ENCODE results near the gene RFX7.
A peak's percentile ranks its signal among the peaks of the same experiment; 100 is the strongest.

Gene RFX7

DNA sequence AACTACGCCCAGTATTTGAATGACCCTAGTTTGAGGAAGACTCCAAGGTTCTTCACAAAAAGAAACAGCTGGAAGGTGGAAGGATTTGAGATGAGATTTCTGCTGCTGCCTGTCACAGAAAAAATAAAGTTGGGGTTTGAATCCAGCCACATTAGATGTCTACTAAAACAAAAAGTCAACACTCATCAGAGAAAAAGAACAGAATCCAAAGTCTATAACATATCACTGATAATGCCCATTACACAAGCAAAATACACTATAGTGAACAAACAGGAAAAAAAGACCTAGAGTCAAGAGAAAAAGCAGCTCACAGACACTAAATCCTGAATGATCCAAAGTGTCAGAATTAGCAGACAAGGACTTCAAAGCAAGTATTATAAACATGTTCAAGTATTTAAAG, 56.0 kb downstream of the RFX7 start:
- H3K4me3 ChIP-seq (ENCODE audit: low read depth in 1 of 5, low read length in 5 of 5): no peak overlapping the region
- H3K9me3 ChIP-seq (ENCODE audit: control insufficient read depth in 5 of 5, low read length in 5 of 5): no peaks in the 10 kb centered on the region
- peaks cover 0 to 5% (median 0%) of the 10 kb centered on the region in 5 donors for H3K36me3 ChIP-seq (ENCODE audit: control insufficient read depth in 5 of 5, insufficient read depth in 5 of 5, low read length in 5 of 5)
- no peak overlapping the region for H3K27ac ChIP-seq (ENCODE audit: low read depth, low read length)
- no peaks in the 10 kb centered on the region for H3K27me3 ChIP-seq (ENCODE audit: control insufficient read depth in 5 of 5, insufficient read depth in 4 of 5, low read length in 5 of 5)
- H3K9ac ChIP-seq (ENCODE audit: low read length in 5 of 5): peak overlapping the region in 1 of 5 donors; percentile 20
- peaks cover 0 to 10% (median 4%) of the 10 kb centered on the region in 5 donors for H3K4me1 ChIP-seq (ENCODE audit: control insufficient read depth in 5 of 5, insufficient read depth in 5 of 5, low read length in 5 of 5)

DNA sequence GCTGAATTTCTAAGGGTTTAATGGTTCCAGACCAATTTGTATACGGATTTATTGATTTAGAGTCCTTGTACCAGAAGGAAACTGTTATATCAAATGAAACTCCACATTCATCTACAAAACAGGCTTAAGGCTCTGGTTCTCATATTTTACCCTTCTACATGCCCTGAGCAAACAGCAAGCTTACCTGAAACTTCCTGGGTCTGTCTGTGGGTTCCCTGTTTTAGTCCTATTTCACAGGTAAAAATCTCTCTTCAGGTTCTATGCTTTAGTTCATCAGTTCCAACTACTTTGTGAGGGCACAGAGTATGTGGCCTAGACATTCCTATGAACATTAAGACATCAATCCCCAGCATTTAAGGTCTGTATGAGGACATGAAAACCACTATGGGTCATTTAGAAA, 57.7 kb downstream of the RFX7 start:
- peaks cover 0 to 10% (median 4%) of the 10 kb centered on the region in 5 donors for H3K4me1 ChIP-seq (ENCODE audit: control insufficient read depth in 5 of 5, insufficient read depth in 5 of 5, low read length in 5 of 5)
- H3K36me3 ChIP-seq (ENCODE audit: control insufficient read depth in 5 of 5, insufficient read depth in 5 of 5, low read length in 5 of 5): peaks cover 0 to 5% (median 0%) of the 10 kb centered on the region in 5 donors
- no peak overlapping the region for H3K27ac ChIP-seq (ENCODE audit: low read depth, low read length)
- no peaks in the 10 kb centered on the region for H3K9me3 ChIP-seq (ENCODE audit: control insufficient read depth in 5 of 5, low read length in 5 of 5)
- no peak overlapping the region for H3K4me3 ChIP-seq (ENCODE audit: low read depth in 1 of 5, low read length in 5 of 5)
- no peaks in the 10 kb centered on the region for H3K27me3 ChIP-seq (ENCODE audit: control insufficient read depth in 5 of 5, insufficient read depth in 4 of 5, low read length in 5 of 5)
- H3K9ac ChIP-seq (ENCODE audit: low read length in 5 of 5): no peak overlapping the region

DNA sequence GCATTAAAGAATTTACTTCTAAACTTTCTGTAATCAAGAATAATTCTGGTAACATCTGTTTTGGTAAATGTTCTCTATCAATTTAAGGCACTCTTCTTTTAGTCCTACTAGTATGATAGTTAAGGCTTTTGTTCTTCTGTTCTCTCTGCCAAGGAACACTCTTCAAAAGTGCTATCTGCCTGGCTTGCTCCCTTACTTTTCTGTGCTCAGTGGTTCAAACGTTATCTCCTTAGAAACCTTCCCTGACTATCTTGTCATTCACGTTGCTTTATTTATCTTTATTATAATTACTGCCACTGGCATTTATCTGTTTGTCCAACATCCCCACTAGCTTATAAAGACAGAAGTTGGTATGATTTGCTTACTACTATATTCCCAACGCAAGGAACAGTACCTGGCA, 59.2 kb downstream of the RFX7 start:
- Histone ChIP-seq H3K9me3 (ENCODE audit: control insufficient read depth in 5 of 5, low read length in 5 of 5) (no peaks in the 10 kb centered on the region), H3K9ac (ENCODE audit: low read length in 5 of 5) (no peak overlapping the region), H3K4me1 (ENCODE audit: control insufficient read depth in 5 of 5, insufficient read depth in 5 of 5, low read length in 5 of 5) (peaks cover 0 to 10% (median 4%) of the 10 kb centered on the region in 5 donors), H3K4me3 (ENCODE audit: low read depth in 1 of 5, low read length in 5 of 5) (no peak overlapping the region), H3K27ac (ENCODE audit: low read depth, low read length) (no peak overlapping the region), H3K36me3 (ENCODE audit: control insufficient read depth in 5 of 5, insufficient read depth in 5 of 5, low read length in 5 of 5) (peaks cover 0 to 5% (median 0%) of the 10 kb centered on the region in 5 donors), H3K27me3 (ENCODE audit: control insufficient read depth in 5 of 5, insufficient read depth in 4 of 5, low read length in 5 of 5) (no peaks in the 10 kb centered on the region)

DNA sequence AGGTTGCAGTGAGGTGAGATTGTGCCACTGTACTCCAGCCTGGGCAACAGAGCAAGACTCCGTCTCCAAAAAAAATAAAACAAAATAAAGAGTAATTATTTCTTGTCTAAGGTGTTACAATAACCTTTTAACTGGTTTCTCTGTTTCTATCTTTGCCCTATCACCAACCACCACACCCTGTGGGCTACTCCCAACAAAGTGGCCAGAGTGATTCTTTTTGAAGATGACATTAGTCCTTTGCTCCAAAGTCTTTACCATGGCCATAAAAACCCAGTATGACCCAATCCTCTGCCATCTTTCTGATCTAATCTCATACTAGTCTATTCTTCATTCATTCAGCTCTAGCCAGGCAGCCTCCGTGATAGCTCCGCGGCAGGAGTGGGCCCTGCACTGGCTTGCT, 62.8 kb downstream of the RFX7 start:
- Histone ChIP-seq H3K36me3 (ENCODE audit: control insufficient read depth in 5 of 5, insufficient read depth in 5 of 5, low read length in 5 of 5) (peaks cover 0 to 5% (median 0%) of the 10 kb centered on the region in 5 donors), H3K9me3 (ENCODE audit: control insufficient read depth in 5 of 5, low read length in 5 of 5) (no peaks in the 10 kb centered on the region), H3K27me3 (ENCODE audit: control insufficient read depth in 5 of 5, insufficient read depth in 4 of 5, low read length in 5 of 5) (no peaks in the 10 kb centered on the region), H3K4me1 (ENCODE audit: control insufficient read depth in 5 of 5, insufficient read depth in 5 of 5, low read length in 5 of 5) (no peaks in the 10 kb centered on the region), H3K4me3 (ENCODE audit: low read depth in 1 of 5, low read length in 5 of 5) (no peak overlapping the region), H3K27ac (ENCODE audit: low read depth, low read length) (no peak overlapping the region), H3K9ac (ENCODE audit: low read length in 5 of 5) (no peak overlapping the region)

- Histone ChIP-seq H3K4me3 (ENCODE audit: low read depth in 1 of 5, low read length in 5 of 5) (no peak overlapping the region), H3K27ac (ENCODE audit: low read depth, low read length) (no peak overlapping the region), H3K36me3 (ENCODE audit: control insufficient read depth in 5 of 5, insufficient read depth in 5 of 5, low read length in 5 of 5) (peaks cover 3 to 8% (median 4%) of the 10 kb centered on the region in 5 donors), H3K9me3 (ENCODE audit: control insufficient read depth in 5 of 5, low read length in 5 of 5) (no peaks in the 10 kb centered on the region), H3K9ac (ENCODE audit: low read length in 5 of 5) (no peak overlapping the region), H3K27me3 (ENCODE audit: control insufficient read depth in 5 of 5, insufficient read depth in 4 of 5, low read length in 5 of 5) (no peaks in the 10 kb centered on the region), H3K4me1 (ENCODE audit: control insufficient read depth in 5 of 5, insufficient read depth in 5 of 5, low read length in 5 of 5) (no peaks in the 10 kb centered on the region)
These were observed 66.7 kb downstream of the RFX7 start for GRCh38 chr15:56176996-56177395.

GRCh38 chr15:56175788-56176187, 67.9 kb downstream of the RFX7 start:
- Histone ChIP-seq H3K36me3 (ENCODE audit: control insufficient read depth in 5 of 5, insufficient read depth in 5 of 5, low read length in 5 of 5) (peaks cover 3 to 19% (median 4%) of the 10 kb centered on the region in 5 donors), H3K27me3 (ENCODE audit: control insufficient read depth in 5 of 5, insufficient read depth in 4 of 5, low read length in 5 of 5) (no peaks in the 10 kb centered on the region), H3K4me1 (ENCODE audit: control insufficient read depth in 5 of 5, insufficient read depth in 5 of 5, low read length in 5 of 5) (no peaks in the 10 kb centered on the region), H3K9me3 (ENCODE audit: control insufficient read depth in 5 of 5, low read length in 5 of 5) (no peaks in the 10 kb centered on the region), H3K9ac (ENCODE audit: low read length in 5 of 5) (no peak overlapping the region), H3K4me3 (ENCODE audit: low read depth in 1 of 5, low read length in 5 of 5) (no peak overlapping the region), H3K27ac (ENCODE audit: low read depth, low read length) (no peak overlapping the region)

GRCh38 chr15:56174649-56175048, 69.0 kb downstream of the RFX7 start:
- Histone ChIP-seq H3K9me3 (ENCODE audit: control insufficient read depth in 5 of 5, low read length in 5 of 5) (no peaks in the 10 kb centered on the region), H3K27ac (ENCODE audit: low read depth, low read length) (no peak overlapping the region), H3K4me3 (ENCODE audit: low read depth in 1 of 5, low read length in 5 of 5) (peak overlapping the region in 3 of 5 donors; percentile 25 to 45 (median 35)), H3K9ac (ENCODE audit: low read length in 5 of 5) (no peak overlapping the region), H3K27me3 (ENCODE audit: control insufficient read depth in 5 of 5, insufficient read depth in 4 of 5, low read length in 5 of 5) (no peaks in the 10 kb centered on the region), H3K36me3 (ENCODE audit: control insufficient read depth in 5 of 5, insufficient read depth in 5 of 5, low read length in 5 of 5) (peaks cover 3 to 19% (median 4%) of the 10 kb centered on the region in 5 donors), H3K4me1 (ENCODE audit: control insufficient read depth in 5 of 5, insufficient read depth in 5 of 5, low read length in 5 of 5) (no peaks in the 10 kb centered on the region)

DNA sequence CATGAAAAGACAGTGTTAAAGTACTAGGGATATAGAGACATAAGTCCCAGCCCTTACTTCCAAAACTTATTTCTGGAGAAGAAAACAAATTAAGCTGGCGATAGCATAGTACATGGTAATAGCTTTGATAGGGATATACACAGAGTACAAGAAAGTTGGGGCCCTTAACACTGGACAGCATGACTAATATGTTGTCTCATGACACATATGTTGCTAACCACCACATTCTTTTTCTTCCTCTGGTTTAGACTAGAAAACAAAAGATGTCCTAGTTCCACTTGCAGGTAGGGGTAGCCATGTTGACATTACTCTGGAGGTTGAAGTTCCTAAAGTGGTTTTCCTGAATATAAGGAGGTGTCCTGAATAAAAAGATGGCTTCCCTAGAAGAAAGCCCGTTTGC, 75.3 kb downstream of the RFX7 start:
- no peaks in the 10 kb centered on the region for H3K27me3 ChIP-seq (ENCODE audit: control insufficient read depth in 5 of 5, insufficient read depth in 4 of 5, low read length in 5 of 5)
- H3K27ac ChIP-seq (ENCODE audit: low read depth, low read length): no peak overlapping the region
- H3K36me3 ChIP-seq (ENCODE audit: control insufficient read depth in 5 of 5, insufficient read depth in 5 of 5, low read length in 5 of 5): peaks cover 2 to 21% (median 3%) of the 10 kb centered on the region in 5 donors
- no peaks in the 10 kb centered on the region for H3K9me3 ChIP-seq (ENCODE audit: control insufficient read depth in 5 of 5, low read length in 5 of 5)
- H3K9ac ChIP-seq (ENCODE audit: low read length in 5 of 5): no peak overlapping the region
- peaks cover 0 to 8% (median 0%) of the 10 kb centered on the region in 5 donors for H3K4me1 ChIP-seq (ENCODE audit: control insufficient read depth in 5 of 5, insufficient read depth in 5 of 5, low read length in 5 of 5)
- H3K4me3 ChIP-seq (ENCODE audit: low read depth in 1 of 5, low read length in 5 of 5): no peak overlapping the region

DNA sequence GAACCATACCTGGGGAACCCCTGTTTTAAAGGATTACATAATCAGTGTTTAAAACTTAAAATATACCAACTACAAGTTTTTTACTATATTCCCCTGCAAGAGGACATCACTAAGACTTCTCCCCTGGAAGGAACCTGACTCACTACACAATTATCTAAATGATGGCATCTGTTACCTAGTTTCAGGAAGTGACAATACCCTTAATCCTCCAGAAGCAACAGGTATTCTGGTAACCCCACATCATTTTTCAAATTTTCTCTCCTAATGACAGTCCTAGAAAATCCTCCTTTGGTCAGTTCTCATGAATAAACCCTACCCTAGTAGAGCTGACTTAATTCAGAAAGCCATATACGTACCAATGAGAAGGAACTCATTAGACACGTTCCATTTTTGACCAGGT, 78.4 kb downstream of the RFX7 start:
- Histone ChIP-seq H3K27ac (ENCODE audit: low read depth, low read length) (no peak overlapping the region), H3K4me1 (ENCODE audit: control insufficient read depth in 5 of 5, insufficient read depth in 5 of 5, low read length in 5 of 5) (peaks cover 0 to 8% (median 0%) of the 10 kb centered on the region in 5 donors)

GRCh38 chr15:56160966-56161365, 82.7 kb downstream of the RFX7 start:
- no peak overlapping the region for H3K27ac ChIP-seq (ENCODE audit: low read depth, low read length)
- H3K9ac ChIP-seq (ENCODE audit: low read length in 5 of 5): no peak overlapping the region
- H3K36me3 ChIP-seq (ENCODE audit: control insufficient read depth in 5 of 5, insufficient read depth in 5 of 5, low read length in 5 of 5): no peaks in the 10 kb centered on the region
- no peaks in the 10 kb centered on the region for H3K27me3 ChIP-seq (ENCODE audit: control insufficient read depth in 5 of 5, insufficient read depth in 4 of 5, low read length in 5 of 5)
- H3K4me3 ChIP-seq (ENCODE audit: low read depth in 1 of 5, low read length in 5 of 5): no peak overlapping the region
- H3K4me1 ChIP-seq (ENCODE audit: control insufficient read depth in 5 of 5, insufficient read depth in 5 of 5, low read length in 5 of 5): no peaks in the 10 kb centered on the region
- no peaks in the 10 kb centered on the region for H3K9me3 ChIP-seq (ENCODE audit: control insufficient read depth in 5 of 5, low read length in 5 of 5)

More for the DNA sequence above, 78.4 kb downstream of the RFX7 start:
- Histone ChIP-seq H3K4me3 (ENCODE audit: low read depth in 1 of 5, low read length in 5 of 5) (no peak overlapping the region), H3K36me3 (ENCODE audit: control insufficient read depth in 5 of 5, insufficient read depth in 5 of 5, low read length in 5 of 5) (peaks cover 0 to 2% (median 0%) of the 10 kb centered on the region in 5 donors), H3K9me3 (ENCODE audit: control insufficient read depth in 5 of 5, low read length in 5 of 5) (no peaks in the 10 kb centered on the region), H3K27me3 (ENCODE audit: control insufficient read depth in 5 of 5, insufficient read depth in 4 of 5, low read length in 5 of 5) (no peaks in the 10 kb centered on the region), H3K9ac (ENCODE audit: low read length in 5 of 5) (no peak overlapping the region)

DNA sequence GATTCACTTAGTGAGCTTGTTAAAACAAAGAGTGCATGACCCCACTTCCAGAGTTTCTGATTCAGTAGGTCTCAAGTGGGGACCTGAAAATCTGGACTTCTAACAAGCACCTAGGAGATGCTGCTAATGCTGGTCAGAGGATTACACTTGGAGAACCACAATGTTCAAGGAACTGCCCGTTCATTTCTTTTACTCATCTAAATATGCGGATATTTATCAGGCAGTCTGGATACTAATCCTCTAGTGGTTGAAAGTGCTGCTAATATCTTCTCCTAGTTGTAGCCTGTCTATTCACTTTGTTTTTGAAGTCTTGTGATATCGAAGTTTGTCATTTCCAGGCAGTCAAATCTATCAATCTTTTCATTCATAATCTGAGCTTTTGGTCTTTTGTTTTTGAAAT, 86.8 kb downstream of the RFX7 start:
- Histone ChIP-seq H3K4me3 (ENCODE audit: low read depth in 1 of 5, low read length in 5 of 5) (no peak overlapping the region), H3K9me3 (ENCODE audit: control insufficient read depth in 5 of 5, low read length in 5 of 5) (peaks cover 0 to 6% (median 2%) of the 10 kb centered on the region in 5 donors), H3K9ac (ENCODE audit: low read length in 5 of 5) (no peak overlapping the region), H3K27me3 (ENCODE audit: control insufficient read depth in 5 of 5, insufficient read depth in 4 of 5, low read length in 5 of 5) (no peaks in the 10 kb centered on the region), H3K27ac (ENCODE audit: low read depth, low read length) (no peak overlapping the region), H3K4me1 (ENCODE audit: control insufficient read depth in 5 of 5, insufficient read depth in 5 of 5, low read length in 5 of 5) (no peaks in the 10 kb centered on the region), H3K36me3 (ENCODE audit: control insufficient read depth in 5 of 5, insufficient read depth in 5 of 5, low read length in 5 of 5) (no peaks in the 10 kb centered on the region)
